ENCODE data around the gene SCN9A. TPM values are rescaled to one million over a fixed set of nuclear protein-coding genes. Genes with fewer than 3 reads are reported as not detected.
"Not testable (repeated sequence)": the region's sequence is repeated elsewhere in the genome, so short reads cannot be mapped to it uniquely, and the experiment has no call there.

The SCN9A gene
- total and polyA plus RNA-seq, 2 experiments from 2014 or later: 1.4 TPM

DNA sequence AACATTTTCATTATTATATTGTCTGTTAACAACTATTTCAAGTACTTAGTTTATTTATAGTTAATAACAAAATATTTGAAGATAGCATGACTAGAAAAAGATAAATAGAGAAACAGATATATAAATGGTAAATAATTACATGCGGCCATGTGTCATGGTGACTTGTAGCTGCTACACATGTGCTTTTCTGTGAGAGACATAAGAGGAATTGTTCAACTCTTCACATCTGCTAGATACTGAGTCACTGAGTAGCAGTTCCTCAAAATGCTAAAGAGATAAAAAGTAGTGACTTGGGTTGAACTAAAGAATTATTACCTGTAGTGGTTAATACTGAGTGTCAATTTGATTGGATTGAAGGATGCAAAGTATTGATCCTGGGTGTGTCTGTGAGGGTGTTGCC is 37.5 kb upstream of the SCN9A start:
- no peaks in the 10 kb centered on the region for H3K27me3 ChIP-seq
- H3K27ac ChIP-seq: no peak overlapping the region
- TF ChIP-seq, protein P1, sequence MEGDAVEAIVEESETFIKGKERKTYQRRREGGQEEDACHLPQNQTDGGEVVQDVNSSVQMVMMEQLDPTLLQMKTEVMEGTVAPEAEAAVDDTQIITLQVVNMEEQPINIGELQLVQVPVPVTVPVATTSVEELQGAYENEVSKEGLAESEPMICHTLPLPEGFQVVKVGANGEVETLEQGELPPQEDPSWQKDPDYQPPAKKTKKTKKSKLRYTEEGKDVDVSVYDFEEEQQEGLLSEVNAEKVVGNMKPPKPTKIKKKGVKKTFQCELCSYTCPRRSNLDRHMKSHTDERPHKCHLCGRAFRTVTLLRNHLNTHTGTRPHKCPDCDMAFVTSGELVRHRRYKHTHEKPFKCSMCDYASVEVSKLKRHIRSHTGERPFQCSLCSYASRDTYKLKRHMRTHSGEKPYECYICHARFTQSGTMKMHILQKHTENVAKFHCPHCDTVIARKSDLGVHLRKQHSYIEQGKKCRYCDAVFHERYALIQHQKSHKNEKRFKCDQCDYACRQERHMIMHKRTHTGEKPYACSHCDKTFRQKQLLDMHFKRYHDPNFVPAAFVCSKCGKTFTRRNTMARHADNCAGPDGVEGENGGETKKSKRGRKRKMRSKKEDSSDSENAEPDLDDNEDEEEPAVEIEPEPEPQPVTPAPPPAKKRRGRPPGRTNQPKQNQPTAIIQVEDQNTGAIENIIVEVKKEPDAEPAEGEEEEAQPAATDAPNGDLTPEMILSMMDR (IDR thresholded peaks at IDR 0.05; ENCODE audit: low read depth, low read length): no peak
- H3K4me3 ChIP-seq: no peak overlapping the region
- H3K4me1 ChIP-seq (ENCODE audit: low read depth): no peaks in the 10 kb centered on the region
- no peaks in the 10 kb centered on the region for H3K9me3 ChIP-seq (ENCODE audit: low read depth)
- H3K36me3 ChIP-seq: no peaks in the 10 kb centered on the region
- DNase-seq (ENCODE audit: low read depth in 1 of 2, low spot score in 1 of 2): peak in 1 of 2 donors; percentile 2

DNA sequence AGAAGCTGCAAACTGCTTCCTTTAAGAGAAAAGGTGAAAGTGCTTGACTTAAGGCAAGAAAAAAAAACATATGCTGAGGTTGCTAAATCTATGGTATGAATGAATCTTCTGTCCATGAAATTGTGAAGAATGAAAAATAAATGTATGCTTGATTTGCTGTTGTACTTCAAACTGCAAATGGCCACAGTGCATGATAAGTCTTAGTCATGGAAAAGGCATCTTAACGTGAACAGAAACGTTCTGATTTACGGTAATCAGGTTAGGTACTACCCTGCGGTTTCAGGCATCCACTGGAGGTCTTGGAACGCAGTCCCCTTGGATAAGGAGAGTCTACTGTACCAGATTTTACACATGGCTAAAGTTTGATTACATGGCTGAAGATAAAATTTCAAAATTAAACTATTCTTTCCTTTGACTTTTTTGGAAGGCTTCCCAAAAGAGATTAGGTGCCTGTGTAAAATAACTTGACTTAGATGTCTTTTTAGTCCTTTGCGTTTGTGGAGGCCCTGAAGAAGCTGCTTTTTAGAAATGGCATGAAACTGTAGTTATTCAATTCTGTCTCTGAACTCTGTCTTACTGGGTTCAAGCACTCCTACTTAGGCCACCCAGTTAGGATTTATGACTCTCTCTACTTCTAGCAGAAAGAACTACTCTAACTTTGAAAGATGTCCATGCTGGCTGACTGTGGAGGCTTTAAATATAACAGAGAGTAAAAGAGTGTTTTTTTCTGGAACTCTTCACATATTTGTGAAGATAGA is 35.9 kb upstream of the SCN9A start:
- DNase-seq (ENCODE audit: low read depth in 1 of 2, low spot score in 1 of 2): peak in 1 of 2 donors; percentile 74
- Histone ChIP-seq H3K9me3 (ENCODE audit: low read depth) (no peaks in the 10 kb centered on the region), H3K36me3 (no peaks in the 10 kb centered on the region), H3K27me3 (no peaks in the 10 kb centered on the region), H3K4me1 (ENCODE audit: low read depth) (no peaks in the 10 kb centered on the region), H3K27ac (no peak overlapping the region), H3K4me3 (no peak overlapping the region)
- TF ChIP-seq, protein P1 (IDR thresholded peaks at IDR 0.05; ENCODE audit: low read depth, low read length): no peak

DNA sequence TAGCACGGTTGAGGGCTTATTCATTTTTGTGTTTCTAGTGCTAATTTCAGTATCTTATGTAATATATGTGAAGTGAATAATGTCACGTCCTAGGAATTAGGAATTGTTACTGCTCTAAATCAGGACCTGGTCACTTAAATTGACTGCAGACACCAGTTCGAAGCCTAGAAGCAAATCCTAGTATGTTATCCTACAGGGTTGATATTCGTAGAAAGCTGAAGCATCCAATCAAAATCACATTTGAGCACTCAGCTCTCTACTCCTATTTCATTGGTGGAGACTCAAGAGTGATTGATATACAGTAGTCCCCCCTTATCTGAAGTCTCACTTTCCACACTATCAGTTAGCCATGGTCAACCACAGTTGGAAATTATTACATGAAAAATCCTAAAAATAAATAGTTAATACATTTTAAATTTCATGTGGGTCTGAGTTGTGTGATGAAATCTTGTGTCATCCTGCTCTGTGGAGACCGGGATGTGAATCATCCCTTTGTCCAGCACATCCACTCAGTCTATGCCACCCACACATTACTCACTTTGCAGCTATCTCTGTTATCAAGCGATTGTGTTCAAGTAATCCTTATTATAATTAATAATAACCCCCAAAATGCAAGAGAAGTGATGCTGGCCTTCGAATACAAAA is 35.2 kb upstream of the SCN9A start:
- Histone ChIP-seq H3K4me1 (ENCODE audit: low read depth) (no peaks in the 10 kb centered on the region), H3K27ac (no peak overlapping the region), H3K9me3 (ENCODE audit: low read depth) (no peaks in the 10 kb centered on the region), H3K27me3 (no peaks in the 10 kb centered on the region), H3K36me3 (no peaks in the 10 kb centered on the region), H3K4me3 (no peak overlapping the region)
- DNase-seq (ENCODE audit: low read depth in 1 of 2, low spot score in 1 of 2): peak in 1 of 2 donors; percentile 84
- TF ChIP-seq, protein P1 (IDR thresholded peaks at IDR 0.05; ENCODE audit: low read depth, low read length): no peak

DNA sequence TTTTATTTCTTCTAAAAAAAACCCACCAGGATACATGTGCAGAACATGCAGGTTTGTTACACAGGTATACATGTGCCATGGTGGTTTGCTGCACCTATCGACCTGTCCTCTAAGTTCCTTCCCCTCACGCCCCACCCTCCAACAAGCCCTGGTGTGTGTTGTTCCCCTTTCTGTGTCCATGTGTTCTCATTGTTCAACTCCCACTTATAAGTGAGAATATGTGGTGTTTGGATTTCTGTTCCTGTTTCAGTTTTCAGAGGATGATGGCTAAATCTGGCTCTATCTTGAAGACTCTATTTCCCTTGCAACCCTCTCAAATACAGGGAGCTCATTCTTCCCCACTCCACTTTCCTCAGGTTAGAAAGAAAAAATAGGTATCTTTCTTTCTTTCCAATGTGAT is 32.0 kb upstream of the SCN9A start:
- DNase-seq (ENCODE audit: low read depth in 1 of 2, low spot score in 1 of 2); H3K4me1 ChIP-seq (ENCODE audit: low read depth); H3K4me3 ChIP-seq; H3K27me3 ChIP-seq; H3K9me3 ChIP-seq (ENCODE audit: low read depth); H3K36me3 ChIP-seq; H3K27ac ChIP-seq: not testable (repeated sequence)

DNA sequence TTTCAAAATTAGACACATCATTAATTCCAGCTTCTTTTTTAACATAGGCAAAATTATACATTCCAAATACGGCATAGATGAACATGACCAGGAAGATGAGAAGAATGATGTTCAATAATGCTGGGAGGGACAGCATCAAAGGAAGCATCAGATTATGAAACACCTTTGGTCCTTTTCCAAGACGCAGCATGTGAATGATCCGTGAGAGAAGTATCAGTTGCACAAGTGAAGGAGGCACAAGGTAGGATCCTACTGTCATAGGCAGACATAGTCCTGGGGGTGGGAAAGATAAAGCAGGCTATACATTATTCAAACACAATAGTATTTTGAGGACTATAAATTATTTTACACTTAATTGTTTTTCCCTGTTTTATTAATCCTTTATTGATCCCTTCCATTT is 30.6 kb upstream of the SCN9A start:
- TF ChIP-seq, protein P1 (IDR thresholded peaks at IDR 0.05; ENCODE audit: low read depth, low read length): no peak
- Histone ChIP-seq H3K27me3 (no peaks in the 10 kb centered on the region), H3K9me3 (ENCODE audit: low read depth) (no peaks in the 10 kb centered on the region), H3K4me3 (no peak overlapping the region), H3K4me1 (ENCODE audit: low read depth) (no peaks in the 10 kb centered on the region), H3K27ac (no peak overlapping the region), H3K36me3 (no peaks in the 10 kb centered on the region)
- DNase-seq (ENCODE audit: low read depth in 1 of 2, low spot score in 1 of 2): no peak

DNA sequence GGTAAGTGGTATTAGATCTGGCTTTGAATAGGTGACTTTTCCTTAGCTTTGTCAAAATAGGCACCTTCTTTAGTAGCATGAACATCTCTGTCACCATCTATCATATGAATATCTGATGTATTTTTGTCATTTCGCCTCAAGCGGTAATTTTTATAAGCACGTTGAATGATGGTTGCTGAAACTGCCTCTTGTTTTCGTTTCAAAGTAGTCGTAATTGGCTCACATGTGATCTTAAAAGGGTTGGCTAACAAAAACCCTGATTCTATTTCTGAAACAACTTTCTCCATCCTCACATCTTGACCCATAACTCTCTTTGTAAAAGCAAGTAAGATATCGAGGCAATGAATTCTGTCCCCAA is 29.8 kb upstream of the SCN9A start:
- no peaks in the 10 kb centered on the region for H3K27me3 ChIP-seq
- no peaks in the 10 kb centered on the region for H3K9me3 ChIP-seq (ENCODE audit: low read depth)
- no peaks in the 10 kb centered on the region for H3K36me3 ChIP-seq
- DNase-seq (ENCODE audit: low read depth in 1 of 2, low spot score in 1 of 2): no peak
- H3K4me1 ChIP-seq (ENCODE audit: low read depth): no peaks in the 10 kb centered on the region
- TF ChIP-seq, protein P1 (IDR thresholded peaks at IDR 0.05; ENCODE audit: low read depth, low read length): no peak
- H3K4me3 ChIP-seq: no peak overlapping the region
- no peak overlapping the region for H3K27ac ChIP-seq

Measured in cardiac muscle cell (in vitro differentiated cells and primary cell).